ENCODE measurements around the gene SAMD1.

The SAMD1 gene

GRCh38 chr19:14118165-14119051 lies 27.9 kb upstream of the SAMD1 start:
- Mint-ChIP-seq H3K27me3 (no peaks in the 10 kb centered on the region), H3K4me1 (peaks cover 32 to 46% of the 10 kb centered on the region in 2 donors), H3K36me3 (peaks cover 0 to 2% of the 10 kb centered on the region in 2 donors), H3K9me3 (no peaks in the 10 kb centered on the region), H3K27ac (peak overlapping the region; percentile 96), H3K4me3 (peak overlapping the region; percentile 85 to 98)
- ATAC-seq (replicated peaks): peak; percentile 22 to 25
- peak; percentile 39 for DNase-seq

GRCh38 chr19:14117668-14118164 lies 27.2 kb upstream of the SAMD1 start, which contains the start of gene PRKACA:
PRKACA (minus strand) TSS chr19:14117762; CDS start chr19:14117547, 215 bp downstream.
- H3K27ac Mint-ChIP-seq: peak within 1 kb of the TSS; percentile 96
- peaks cover 32 to 48% of the 10 kb centered on the region in 2 donors for H3K4me1 Mint-ChIP-seq
- H3K4me3 Mint-ChIP-seq: peak within 1 kb of the TSS; percentile 89 to 98
- no peaks in the 10 kb centered on the region for H3K27me3 Mint-ChIP-seq
- peak; percentile 93 for ATAC-seq (replicated peaks)
- DNase-seq: peak; percentile 99
- no peaks in the 10 kb centered on the region for H3K9me3 Mint-ChIP-seq
- H3K36me3 Mint-ChIP-seq: peaks cover 0 to 2% of the 10 kb centered on the region in 2 donors

DNA sequence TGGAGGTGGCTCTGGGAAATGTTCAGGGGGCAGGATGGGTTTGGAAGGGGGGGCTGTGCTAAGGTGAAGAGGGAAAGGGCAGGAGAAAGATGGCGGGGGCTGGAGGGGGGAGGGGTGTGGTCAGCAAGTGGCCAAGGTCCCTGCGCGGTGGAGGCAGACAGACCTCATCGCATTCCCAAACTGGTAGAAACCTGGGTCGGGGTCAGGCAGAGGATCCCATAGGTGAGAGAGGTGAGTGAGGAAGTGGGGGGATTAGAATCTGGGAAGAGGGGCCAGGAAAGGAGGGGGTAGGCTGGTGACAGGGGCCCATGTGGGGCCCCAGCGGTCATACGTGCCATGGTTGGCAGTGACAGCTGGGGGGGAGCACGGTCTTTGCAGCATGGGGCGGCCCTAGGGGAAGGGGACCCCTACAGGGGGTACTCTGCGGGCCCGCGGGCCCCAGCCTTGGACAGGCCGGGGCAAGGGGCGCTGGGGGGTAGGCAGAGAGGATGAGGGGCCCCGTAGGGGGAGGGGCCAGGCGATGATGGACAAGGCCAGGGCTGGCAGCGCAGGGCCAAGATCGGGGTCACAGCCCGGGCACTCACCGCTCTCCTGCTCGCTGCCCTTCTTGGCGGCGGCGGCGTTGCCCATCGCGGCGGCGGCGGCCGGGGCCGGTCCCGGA lies 26.5 kb upstream of the SAMD1 start:
- DNase-seq: no peak
- peak overlapping the region; percentile 89 to 91 for H3K4me3 Mint-ChIP-seq
- ATAC-seq (replicated peaks): peak; percentile 5 to 6

DNA sequence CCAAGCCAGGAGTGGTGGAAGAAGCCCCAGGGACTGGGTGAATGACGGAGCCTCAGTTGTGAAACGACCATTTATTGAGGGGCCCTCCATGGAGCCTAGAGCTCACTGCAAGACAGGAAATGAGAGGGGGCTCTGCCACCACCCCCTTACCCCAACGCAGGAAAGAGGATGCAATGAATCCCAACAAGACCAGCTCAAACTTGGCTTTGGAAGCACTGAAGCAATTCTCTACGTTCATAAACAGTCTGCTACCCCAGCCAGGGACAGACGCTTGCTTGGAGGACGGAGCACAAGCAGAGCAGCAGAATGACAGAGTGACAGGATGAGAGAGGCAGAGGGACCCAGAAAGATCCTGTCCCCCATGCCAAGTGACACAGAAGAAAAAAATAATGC lies 26.0 kb upstream of the SAMD1 start:
- DNase-seq: no peak
- ATAC-seq (replicated peaks): no peak
- Mint-ChIP-seq H3K27me3 (no peaks in the 10 kb centered on the region), H3K4me1 (peaks cover 32 to 51% of the 10 kb centered on the region in 2 donors), H3K27ac (peak overlapping the region; percentile 62), H3K36me3 (peaks cover 0 to 2% of the 10 kb centered on the region in 2 donors), H3K9me3 (no peaks in the 10 kb centered on the region), H3K4me3 (peak overlapping the region; percentile 89 to 91)

More for the DNA sequence above, 26.5 kb upstream of the SAMD1 start:
- Mint-ChIP-seq H3K27me3 (no peaks in the 10 kb centered on the region), H3K4me1 (peaks cover 32 to 51% of the 10 kb centered on the region in 2 donors), H3K36me3 (peaks cover 0 to 2% of the 10 kb centered on the region in 2 donors), H3K9me3 (no peaks in the 10 kb centered on the region), H3K27ac (peak overlapping the region; percentile 62)

- no peak for DNase-seq
- Mint-ChIP-seq H3K27ac (no peak overlapping the region), H3K4me1 (peaks cover 32 to 57% of the 10 kb centered on the region in 2 donors), H3K27me3 (no peaks in the 10 kb centered on the region), H3K4me3 (peak overlapping the region in 1 of 2 donors; percentile 91), H3K9me3 (no peaks in the 10 kb centered on the region), H3K36me3 (peaks cover 0 to 2% of the 10 kb centered on the region in 2 donors)
- no peak for ATAC-seq (replicated peaks)
Measured at GRCh38 chr19:14115756-14116155, 25.2 kb upstream of the SAMD1 start.

- Mint-ChIP-seq H3K36me3 (peaks cover 0 to 2% of the 10 kb centered on the region in 2 donors), H3K4me1 (peaks cover 34 to 62% of the 10 kb centered on the region in 2 donors), H3K27me3 (no peaks in the 10 kb centered on the region), H3K4me3 (no peak overlapping the region), H3K27ac (peak overlapping the region; percentile 14), H3K9me3 (no peaks in the 10 kb centered on the region)
- DNase-seq: peak; percentile 21
- ATAC-seq (replicated peaks): no peak
Measured at GRCh38 chr19:14114854-14115253, 24.3 kb upstream of the SAMD1 start.

DNA sequence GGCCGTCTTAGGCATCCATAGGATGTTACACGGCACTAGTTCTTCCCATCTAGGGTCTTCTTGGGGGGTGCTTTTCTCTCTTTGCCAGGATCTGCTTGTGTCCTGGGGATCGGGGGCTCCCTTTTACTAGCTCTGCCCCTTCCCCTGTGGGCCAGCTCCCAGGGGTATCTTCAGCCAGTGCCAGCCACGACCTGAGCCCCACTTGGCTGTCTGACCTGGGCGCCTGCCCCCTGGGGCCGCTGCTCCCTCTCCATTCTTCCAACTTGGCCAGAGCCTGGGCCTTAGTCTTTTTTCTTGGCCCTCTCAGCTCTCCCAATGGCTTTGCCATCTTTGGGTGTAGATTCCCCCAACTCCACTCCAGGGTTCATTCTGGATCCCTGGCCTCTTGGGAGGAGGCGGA lies 23.9 kb upstream of the SAMD1 start:
- no peak for ATAC-seq (replicated peaks)
- DNase-seq: no peak
- H3K27ac Mint-ChIP-seq: peak overlapping the region; percentile 14

GRCh38 chr19:14113762-14114414 lies 23.3 kb upstream of the SAMD1 start:
- H3K27me3 Mint-ChIP-seq: no peaks in the 10 kb centered on the region
- no peak overlapping the region for H3K27ac Mint-ChIP-seq
- ATAC-seq (replicated peaks) (no peak), DNase-seq (no peak)
- H3K36me3 Mint-ChIP-seq: peaks cover 0 to 2% of the 10 kb centered on the region in 2 donors
- H3K4me1 Mint-ChIP-seq: peaks cover 30 to 58% of the 10 kb centered on the region in 2 donors
- no peak overlapping the region for H3K4me3 Mint-ChIP-seq
- no peaks in the 10 kb centered on the region for H3K9me3 Mint-ChIP-seq

More for the DNA sequence above, 23.9 kb upstream of the SAMD1 start:
- Mint-ChIP-seq H3K27me3 (no peaks in the 10 kb centered on the region), H3K4me3 (no peak overlapping the region), H3K36me3 (peaks cover 0 to 2% of the 10 kb centered on the region in 2 donors), H3K4me1 (peaks cover 34 to 62% of the 10 kb centered on the region in 2 donors), H3K9me3 (no peaks in the 10 kb centered on the region)

- Mint-ChIP-seq H3K9me3 (no peaks in the 10 kb centered on the region), H3K27me3 (no peaks in the 10 kb centered on the region), H3K27ac (no peak overlapping the region), H3K4me1 (peaks cover 25 to 51% of the 10 kb centered on the region in 2 donors), H3K36me3 (peaks cover 0 to 3% of the 10 kb centered on the region in 2 donors), H3K4me3 (no peak overlapping the region)
- DNase-seq: no peak
- ATAC-seq (replicated peaks): no peak
Measured at GRCh38 chr19:14112809-14113385, 22.3 kb upstream of the SAMD1 start.

- H3K9me3 Mint-ChIP-seq: no peaks in the 10 kb centered on the region
- peaks cover 0 to 4% of the 10 kb centered on the region in 2 donors for H3K36me3 Mint-ChIP-seq
- no peak overlapping the region for H3K27ac Mint-ChIP-seq
- DNase-seq: no peak
- ATAC-seq (replicated peaks): no peak
- no peaks in the 10 kb centered on the region for H3K27me3 Mint-ChIP-seq
- peaks cover 25 to 51% of the 10 kb centered on the region in 2 donors for H3K4me1 Mint-ChIP-seq
- no peak overlapping the region for H3K4me3 Mint-ChIP-seq
Measured at GRCh38 chr19:14112051-14112808, 21.7 kb upstream of the SAMD1 start.

DNA sequence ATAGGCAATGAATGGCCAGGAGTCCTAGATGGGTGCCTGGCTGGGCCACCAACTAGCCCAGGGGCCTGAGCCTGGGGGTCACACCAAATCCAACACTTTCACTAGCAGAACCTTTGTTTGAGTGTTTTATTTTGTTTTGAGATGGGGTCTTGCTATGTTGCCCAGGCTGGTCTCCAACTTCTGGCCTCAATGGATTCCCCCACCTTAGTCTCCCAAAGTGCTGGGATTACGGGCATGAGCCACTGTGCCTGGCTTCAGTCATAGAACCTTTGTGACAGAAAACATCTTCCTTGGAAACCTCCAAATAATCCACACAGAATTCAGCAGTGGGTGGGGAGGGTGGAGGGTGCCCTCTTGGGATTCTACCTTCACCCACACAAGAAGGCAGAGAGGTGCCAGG lies 20.9 kb upstream of the SAMD1 start:
- Mint-ChIP-seq H3K4me1 (peaks cover 19 to 45% of the 10 kb centered on the region in 2 donors), H3K36me3 (peaks cover 2 to 6% of the 10 kb centered on the region in 2 donors), H3K9me3 (no peaks in the 10 kb centered on the region), H3K27me3 (no peaks in the 10 kb centered on the region), H3K27ac (no peak overlapping the region), H3K4me3 (no peak overlapping the region)
- DNase-seq (no peak), ATAC-seq (replicated peaks) (no peak)

DNA sequence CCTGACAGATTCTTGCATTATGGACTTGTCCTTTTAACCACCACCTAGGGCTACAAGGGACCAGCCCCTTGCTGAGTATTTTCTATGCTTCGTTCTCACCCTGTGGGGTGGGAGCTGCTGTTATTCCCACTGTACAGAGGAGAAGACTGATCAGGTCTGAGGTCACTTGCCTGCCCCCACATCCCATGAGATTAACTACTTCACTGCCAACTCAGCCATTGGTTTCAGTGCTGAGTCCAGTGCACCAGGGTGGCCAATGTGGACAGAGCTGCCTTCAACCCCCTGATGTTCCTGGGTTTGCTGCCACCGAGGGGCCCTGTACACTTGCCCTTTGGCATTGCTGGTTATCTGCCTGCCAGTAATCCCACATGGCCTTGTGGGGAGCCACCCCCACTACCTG lies 20.1 kb upstream of the SAMD1 start:
- ATAC-seq (replicated peaks) (no peak), DNase-seq (no peak)
- H3K27me3 Mint-ChIP-seq: no peaks in the 10 kb centered on the region
- no peak overlapping the region for H3K4me3 Mint-ChIP-seq
- peaks cover 6 to 9% of the 10 kb centered on the region in 2 donors for H3K36me3 Mint-ChIP-seq
- no peak overlapping the region for H3K27ac Mint-ChIP-seq
- H3K4me1 Mint-ChIP-seq: peaks cover 12 to 37% of the 10 kb centered on the region in 2 donors
- H3K9me3 Mint-ChIP-seq: no peaks in the 10 kb centered on the region

Data from stimulated activated naive B cell treated with anti-CD40 and anti-IgM and Interleukin-4, amounts not matched to agents 10 μg/mL and 1 μg/mL and 100 μg/mL, for 72 hours (primary cell).